Measurements from ENCODE around the gene CTNNBIP1.
A peak's percentile ranks its signal among the peaks of the same experiment; 100 is the strongest.

Gene CTNNBIP1

DNA sequence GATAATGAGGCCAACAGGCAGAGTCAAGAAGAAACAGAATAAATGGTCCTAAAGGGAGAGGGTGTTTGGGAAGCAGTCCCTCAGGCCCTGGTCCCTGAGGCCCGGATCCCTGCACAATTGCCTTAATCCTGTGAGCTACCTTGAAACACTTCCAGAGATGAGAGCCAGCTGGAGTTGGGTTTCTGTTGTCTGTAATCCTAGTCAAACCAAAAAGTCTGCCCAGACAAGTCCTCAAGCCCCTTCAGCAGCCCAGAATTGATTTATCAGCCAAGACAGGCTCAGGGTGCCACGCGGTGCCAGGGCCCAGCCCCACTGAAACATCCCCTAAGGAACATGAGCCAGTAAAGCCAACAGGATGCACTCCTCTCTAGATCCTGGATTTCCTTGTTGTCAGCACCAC, 69.9 kb downstream of the CTNNBIP1 start:
- H3K9ac ChIP-seq (ENCODE audit: low read length), result no peak overlapping the region
- DNase-seq, result no peak
- no peak overlapping the region for H2BK5ac ChIP-seq (ENCODE audit: low read depth, low read length, poor library complexity, severe bottlenecking)
- WGBS, result 61% methylated on average over 3 of the region's 3 CpGs
- H3K27me3 ChIP-seq (ENCODE audit: control insufficient read depth in 1 of 2, insufficient read depth in 1 of 2, low read length in 2 of 2), result peaks cover 0 to 14% of the 10 kb centered on the region in 2 experiments
- H3K9me3 ChIP-seq (ENCODE audit: control insufficient read depth, low read length), result no peaks in the 10 kb centered on the region
- H2AFZ ChIP-seq (ENCODE audit: low read depth, low read length), result no peak overlapping the region
- H3K4ac ChIP-seq (ENCODE audit: low read depth in 1 of 2, low read length in 2 of 2), result no peak overlapping the region
- no peak overlapping the region for H3K23ac ChIP-seq (ENCODE audit: low read length in 2 of 2)
- H4K91ac ChIP-seq (ENCODE audit: low read length), result no peak overlapping the region
- H3K4me1 ChIP-seq (ENCODE audit: control insufficient read depth, insufficient read depth, low read depth, low read length), result peaks cover 31% of the 10 kb centered on the region
- H3K36me3 ChIP-seq (ENCODE audit: control insufficient read depth in 1 of 2, insufficient read depth in 2 of 2, low read depth in 1 of 2, low read length in 2 of 2), result no peaks in the 10 kb centered on the region
- H2BK15ac ChIP-seq (ENCODE audit: low read depth, poor library complexity, severe bottlenecking), result no peak overlapping the region
- H2BK120ac ChIP-seq (ENCODE audit: low read depth, low read length), result no peak overlapping the region
- H2BK12ac ChIP-seq (ENCODE audit: low read length in 2 of 2), result no peak overlapping the region
- no peak overlapping the region for H3K4me2 ChIP-seq (ENCODE audit: low read length, poor library complexity, severe bottlenecking)
- no peak overlapping the region for H3K4me3 ChIP-seq (ENCODE audit: insufficient read depth in 1 of 2, low read depth in 1 of 2, low read length in 2 of 2)
- H3K18ac ChIP-seq (ENCODE audit: low read depth in 1 of 2, low read length in 2 of 2), result no peak overlapping the region
- no peak overlapping the region for H2AK5ac ChIP-seq (ENCODE audit: low read length, severe bottlenecking)
- no peaks in the 10 kb centered on the region for H3K79me1 ChIP-seq (replicated peaks; ENCODE audit: low read length, poor library complexity, severe bottlenecking)
- H4K8ac ChIP-seq (ENCODE audit: low read length), result no peak overlapping the region
- H3K14ac ChIP-seq (ENCODE audit: low read length in 2 of 2), result no peak overlapping the region
- H3K27ac ChIP-seq (ENCODE audit: low read length, poor library complexity, severe bottlenecking), result no peak overlapping the region

DNA sequence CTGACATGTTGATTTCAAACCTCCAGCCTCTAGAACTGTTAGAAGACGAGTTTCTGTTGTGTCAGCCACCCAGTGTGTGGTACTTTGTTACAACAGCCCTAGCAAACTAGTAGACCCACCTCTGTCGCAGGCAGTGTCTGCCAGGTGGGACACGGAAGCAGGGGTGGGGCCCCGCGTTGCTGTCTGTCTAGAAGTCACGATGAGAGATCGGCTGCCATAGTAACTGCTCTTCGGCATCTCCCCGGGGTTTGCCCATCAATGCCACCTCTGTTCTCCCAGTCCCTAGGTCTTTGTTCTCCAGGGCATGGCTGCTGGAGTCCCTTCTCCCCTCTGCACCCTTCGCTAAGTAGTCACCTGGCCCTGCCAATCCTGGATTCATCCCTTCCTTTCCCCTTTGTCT, 71.1 kb downstream of the CTNNBIP1 start:
- no peak overlapping the region for H3K18ac ChIP-seq (ENCODE audit: low read depth in 1 of 2, low read length in 2 of 2)
- H2BK120ac ChIP-seq (ENCODE audit: low read depth, low read length), result no peak overlapping the region
- H3K4me1 ChIP-seq (ENCODE audit: control insufficient read depth, insufficient read depth, low read depth, low read length), result peaks cover 30% of the 10 kb centered on the region
- H2AK5ac ChIP-seq (ENCODE audit: low read length, severe bottlenecking), result no peak overlapping the region
- no peak overlapping the region for H3K4me3 ChIP-seq (ENCODE audit: insufficient read depth in 1 of 2, low read depth in 1 of 2, low read length in 2 of 2)
- no peak overlapping the region for H4K91ac ChIP-seq (ENCODE audit: low read length)
- no peak overlapping the region for H2BK12ac ChIP-seq (ENCODE audit: low read length in 2 of 2)
- H3K23ac ChIP-seq (ENCODE audit: low read length in 2 of 2), result no peak overlapping the region
- no peak overlapping the region for H3K4me2 ChIP-seq (ENCODE audit: low read length, poor library complexity, severe bottlenecking)
- H3K36me3 ChIP-seq (ENCODE audit: control insufficient read depth in 1 of 2, insufficient read depth in 2 of 2, low read depth in 1 of 2, low read length in 2 of 2), result no peaks in the 10 kb centered on the region
- H2BK5ac ChIP-seq (ENCODE audit: low read depth, low read length, poor library complexity, severe bottlenecking), result no peak overlapping the region
- DNase-seq, result no peak
- no peaks in the 10 kb centered on the region for H3K9me3 ChIP-seq (ENCODE audit: control insufficient read depth, low read length)
- peaks cover 0 to 14% of the 10 kb centered on the region in 2 experiments for H3K27me3 ChIP-seq (ENCODE audit: control insufficient read depth in 1 of 2, insufficient read depth in 1 of 2, low read length in 2 of 2)
- 91% methylated on average over 10 of the region's 10 CpGs for WGBS
- H3K9ac ChIP-seq (ENCODE audit: low read length), result no peak overlapping the region
- no peak overlapping the region for H2AFZ ChIP-seq (ENCODE audit: low read depth, low read length)
- no peak overlapping the region for H3K4ac ChIP-seq (ENCODE audit: low read depth in 1 of 2, low read length in 2 of 2)
- H2BK15ac ChIP-seq (ENCODE audit: low read depth, poor library complexity, severe bottlenecking), result no peak overlapping the region
- peaks cover 3% of the 10 kb centered on the region for H3K79me1 ChIP-seq (replicated peaks; ENCODE audit: low read length, poor library complexity, severe bottlenecking)
- H3K27ac ChIP-seq (ENCODE audit: low read length, poor library complexity, severe bottlenecking), result no peak overlapping the region
- H3K14ac ChIP-seq (ENCODE audit: low read length in 2 of 2), result no peak overlapping the region
- no peak overlapping the region for H4K8ac ChIP-seq (ENCODE audit: low read length)

DNA sequence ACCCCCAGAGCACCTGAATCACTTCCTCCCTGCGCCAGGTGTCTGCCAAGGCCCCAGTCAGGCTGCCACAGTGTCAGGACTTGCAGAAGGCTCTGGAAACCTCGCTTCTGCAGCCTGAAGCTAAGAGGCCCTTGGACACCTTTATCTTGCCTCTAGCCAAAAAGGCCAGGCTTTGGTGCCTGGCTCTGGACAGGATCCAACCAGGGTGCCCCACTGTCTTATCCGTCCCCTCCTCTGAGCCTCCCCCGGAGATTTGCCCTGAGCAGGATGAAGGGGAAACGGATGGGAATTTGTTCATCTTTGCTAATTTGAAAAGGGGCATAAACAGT, 73.5 kb downstream of the CTNNBIP1 start:
- Histone ChIP-seq H3K4me3 (ENCODE audit: insufficient read depth in 1 of 2, low read depth in 1 of 2, low read length in 2 of 2) (no peak overlapping the region), H2BK5ac (ENCODE audit: low read depth, low read length, poor library complexity, severe bottlenecking) (no peak overlapping the region), H4K8ac (ENCODE audit: low read length) (no peak overlapping the region), H2AK5ac (ENCODE audit: low read length, severe bottlenecking) (no peak overlapping the region), H3K27ac (ENCODE audit: low read length, poor library complexity, severe bottlenecking) (no peak overlapping the region), H3K4me2 (ENCODE audit: low read length, poor library complexity, severe bottlenecking) (no peak overlapping the region), H3K9me3 (ENCODE audit: control insufficient read depth, low read length) (no peaks in the 10 kb centered on the region), H2AFZ (ENCODE audit: low read depth, low read length) (no peak overlapping the region), H3K36me3 (ENCODE audit: control insufficient read depth in 1 of 2, insufficient read depth in 2 of 2, low read depth in 1 of 2, low read length in 2 of 2) (no peaks in the 10 kb centered on the region), H3K9ac (ENCODE audit: low read length) (no peak overlapping the region), H3K27me3 (ENCODE audit: control insufficient read depth in 1 of 2, insufficient read depth in 1 of 2, low read length in 2 of 2) (peaks cover 0 to 9% of the 10 kb centered on the region in 2 experiments), H3K23ac (ENCODE audit: low read length in 2 of 2) (no peak overlapping the region), H2BK15ac (ENCODE audit: low read depth, poor library complexity, severe bottlenecking) (no peak overlapping the region), H3K14ac (ENCODE audit: low read length in 2 of 2) (no peak overlapping the region), H3K18ac (ENCODE audit: low read depth in 1 of 2, low read length in 2 of 2) (no peak overlapping the region), H2BK12ac (ENCODE audit: low read length in 2 of 2) (no peak overlapping the region), H2BK120ac (ENCODE audit: low read depth, low read length) (no peak overlapping the region), H3K79me1 (replicated peaks; ENCODE audit: low read length, poor library complexity, severe bottlenecking) (peaks cover 3% of the 10 kb centered on the region), H3K4ac (ENCODE audit: low read depth in 1 of 2, low read length in 2 of 2) (no peak overlapping the region), H4K91ac (ENCODE audit: low read length) (no peak overlapping the region), H3K4me1 (ENCODE audit: control insufficient read depth, insufficient read depth, low read depth, low read length) (peaks cover 16% of the 10 kb centered on the region)
- no peak for DNase-seq
- WGBS, result 99% methylated on average over 5 of the region's 5 CpGs

DNA sequence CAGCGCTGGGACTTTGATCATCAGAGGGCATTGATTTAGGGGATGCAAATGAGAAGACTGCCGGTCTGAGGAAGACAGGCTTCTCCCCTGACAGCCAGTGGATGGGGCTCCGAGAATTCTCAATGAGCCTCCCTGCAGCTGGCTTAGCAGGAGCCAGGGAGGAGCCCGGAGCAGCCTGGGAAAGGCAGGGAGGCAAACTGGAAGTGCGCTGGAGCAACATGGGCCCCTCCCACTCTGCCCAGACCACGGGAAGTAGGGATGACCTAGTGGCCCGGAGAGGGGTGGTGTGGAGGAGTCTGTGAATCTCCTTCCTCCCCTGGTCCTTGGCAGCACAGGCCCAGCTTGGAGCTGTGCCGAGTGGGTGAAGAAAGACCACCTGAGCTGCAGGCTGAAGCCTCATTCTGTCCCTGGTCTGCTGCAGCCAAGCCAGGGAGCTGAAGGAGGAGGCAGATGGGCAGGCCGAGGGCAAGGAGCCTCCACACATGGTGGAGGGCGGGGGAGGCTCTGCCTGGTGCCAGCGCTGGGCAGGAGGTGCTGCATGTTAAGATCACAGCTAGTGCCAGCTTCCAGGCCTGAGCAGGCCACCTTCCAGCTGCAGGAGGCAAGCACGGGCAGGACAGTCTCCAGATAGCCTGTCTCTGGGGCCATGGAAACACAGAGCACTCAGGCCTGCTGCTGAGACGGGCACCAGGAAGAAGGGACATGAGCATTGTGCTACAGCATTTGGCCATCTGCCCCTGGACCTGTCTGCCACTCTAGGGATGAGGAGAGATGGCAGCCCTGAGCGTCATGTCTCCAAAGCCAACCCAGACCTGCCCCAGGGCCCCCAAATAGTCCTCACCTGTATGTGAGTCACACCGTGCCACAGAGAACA, 74.1 kb downstream of the CTNNBIP1 start:
- Histone ChIP-seq H2AFZ (ENCODE audit: low read depth, low read length) (peak overlapping the region; percentile 65), H3K14ac (ENCODE audit: low read length in 2 of 2) (peak overlapping the region in 1 of 2 experiments; percentile 19), H3K36me3 (ENCODE audit: control insufficient read depth in 1 of 2, insufficient read depth in 2 of 2, low read depth in 1 of 2, low read length in 2 of 2) (no peaks in the 10 kb centered on the region), H2BK12ac (ENCODE audit: low read length in 2 of 2) (peak overlapping the region in 1 of 2 experiments; percentile 59), H2AK5ac (ENCODE audit: low read length, severe bottlenecking) (no peak overlapping the region), H3K4me3 (ENCODE audit: insufficient read depth in 1 of 2, low read depth in 1 of 2, low read length in 2 of 2) (no peak overlapping the region), H3K4me2 (ENCODE audit: low read length, poor library complexity, severe bottlenecking) (no peak overlapping the region), H3K9ac (ENCODE audit: low read length) (peak overlapping the region; percentile 41), H3K27me3 (ENCODE audit: control insufficient read depth in 1 of 2, insufficient read depth in 1 of 2, low read length in 2 of 2) (peaks cover 0 to 4% of the 10 kb centered on the region in 2 experiments), H3K79me1 (replicated peaks; ENCODE audit: low read length, poor library complexity, severe bottlenecking) (peaks cover 3% of the 10 kb centered on the region), H3K4me1 (ENCODE audit: control insufficient read depth, insufficient read depth, low read depth, low read length) (peaks cover 18% of the 10 kb centered on the region), H3K4ac (ENCODE audit: low read depth in 1 of 2, low read length in 2 of 2) (no peak overlapping the region), H3K27ac (ENCODE audit: low read length, poor library complexity, severe bottlenecking) (no peak overlapping the region), H4K8ac (ENCODE audit: low read length) (peak overlapping the region; percentile 92), H3K23ac (ENCODE audit: low read length in 2 of 2) (no peak overlapping the region), H3K9me3 (ENCODE audit: control insufficient read depth, low read length) (no peaks in the 10 kb centered on the region), H3K18ac (ENCODE audit: low read depth in 1 of 2, low read length in 2 of 2) (peak overlapping the region; percentile 10 to 77), H2BK5ac (ENCODE audit: low read depth, low read length, poor library complexity, severe bottlenecking) (no peak overlapping the region), H4K91ac (ENCODE audit: low read length) (peak overlapping the region; percentile 29), H2BK15ac (ENCODE audit: low read depth, poor library complexity, severe bottlenecking) (no peak overlapping the region), H2BK120ac (ENCODE audit: low read depth, low read length) (no peak overlapping the region)
- WGBS, result 44% methylated on average over 15 of the region's 15 CpGs
- peak; percentile 44 for DNase-seq
